NCI-H128 (cell line): ENCODE data around the gene NRXN3.

Experiments
- DNase-seq: peaks from one replicate; lab custom pipeline; 2025; ENCODE audit not compliant: unreplicated experiment; lab: John Stamatoyannopoulos, UW

Gene NRXN3

GRCh38 chr14:78240567-78240966, 70.4 kb downstream of the NRXN3 start:
- no peak for DNase-seq

GRCh38 chr14:78242086-78242485, 71.9 kb downstream of the NRXN3 start:
- no peak for DNase-seq

GRCh38 chr14:78243187-78243586, 73.0 kb downstream of the NRXN3 start:
- DNase-seq, result no peak

GRCh38 chr14:78245238-78245637, 75.1 kb downstream of the NRXN3 start:
- no peak for DNase-seq

GRCh38 chr14:78248501-78249090, 78.4 kb downstream of the NRXN3 start:
- DNase-seq, result no peak

- no peak for DNase-seq
Measured at GRCh38 chr14:78251308-78251707, 81.1 kb downstream of the NRXN3 start.

GRCh38 chr14:78253986-78254385, 83.8 kb downstream of the NRXN3 start:
- no peak for DNase-seq

GRCh38 chr14:78254911-78255461, 84.8 kb downstream of the NRXN3 start:
- DNase-seq, result peak; percentile 88

GRCh38 chr14:78259831-78260230, 89.7 kb downstream of the NRXN3 start:
- no peak for DNase-seq

GRCh38 chr14:78278464-78279250, 108.5 kb downstream of the NRXN3 start:
- DNase-seq, result no peak

GRCh38 chr14:78282437-78282836, 112.3 kb downstream of the NRXN3 start:
- DNase-seq, result no peak

GRCh38 chr14:78286210-78286609, 116.0 kb downstream of the NRXN3 start:
- DNase-seq, result no peak

GRCh38 chr14:78292003-78292402, 121.8 kb downstream of the NRXN3 start:
- no peak for DNase-seq

- no peak for DNase-seq
Measured at GRCh38 chr14:78297858-78298257, 127.7 kb downstream of the NRXN3 start.

- no peak for DNase-seq
Measured at GRCh38 chr14:78298298-78298697, 128.1 kb downstream of the NRXN3 start.

GRCh38 chr14:78302841-78303240, 132.7 kb downstream of the NRXN3 start:
- DNase-seq, result no peak

GRCh38 chr14:78307671-78308070, 137.5 kb downstream of the NRXN3 start:
- DNase-seq, result no peak

GRCh38 chr14:78308079-78308478, 137.9 kb downstream of the NRXN3 start:
- no peak for DNase-seq

GRCh38 chr14:78310272-78310671, 140.1 kb downstream of the NRXN3 start:
- DNase-seq, result no peak

- DNase-seq, result no peak
Measured at GRCh38 chr14:78313499-78313898, 143.3 kb downstream of the NRXN3 start.

GRCh38 chr14:78314484-78314883, 144.3 kb downstream of the NRXN3 start:
- no peak for DNase-seq

GRCh38 chr14:78316052-78316451, 145.9 kb downstream of the NRXN3 start:
- no peak for DNase-seq
